ENCODE results near the gene MRGPRF.

DNA sequence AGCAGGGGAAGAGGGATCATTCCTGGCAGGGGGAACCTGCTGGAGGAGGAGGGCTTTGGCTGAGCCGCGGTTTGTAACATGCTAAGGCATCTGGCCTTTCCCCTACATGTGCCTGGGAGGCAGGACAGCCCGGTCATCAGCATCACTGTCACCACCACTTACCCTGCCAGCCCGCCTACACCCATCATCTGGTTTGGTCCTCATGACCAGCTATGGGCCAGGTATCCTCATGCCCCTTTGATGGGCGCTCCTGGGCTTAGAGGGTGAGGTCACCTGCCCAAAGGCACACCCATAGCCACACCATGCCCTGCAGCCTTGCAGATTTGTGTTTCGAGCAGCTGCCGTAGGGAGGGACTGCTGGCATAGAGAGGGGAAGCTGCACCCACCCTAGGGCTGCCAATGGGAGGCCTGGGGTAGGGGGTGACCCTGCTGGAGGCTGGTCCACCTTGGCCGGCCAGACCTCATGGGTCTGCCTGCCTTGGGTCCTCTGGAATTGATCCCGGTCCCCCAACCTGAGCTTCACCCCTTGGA lies 2.6 kb downstream of the MRGPRF start:
- TF ChIP-seq POLR2A (IDR thresholded peaks at IDR 0.05; ENCODE audit: borderline replicate concordance, extremely low read depth, insufficient read depth, insufficient read length) = no peak
- TF ChIP-seq CTCF (IDR thresholded peaks at IDR 0.05 in 2 of 3, conservative IDR thresholded peaks at IDR 0.05 in 1 of 3; ENCODE audit: borderline replicate concordance in 1 of 3, insufficient read depth in 1 of 3, low read depth in 2 of 3, low read length in 2 of 3) = no peak
- TF ChIP-seq EZH2 (IDR thresholded peaks at IDR 0.05) = no peak
- TF ChIP-seq TCF7L2 (IDR thresholded peaks at IDR 0.05; ENCODE audit: borderline replicate concordance, extremely low read depth, insufficient read depth, insufficient read length) = no peak
- TF ChIP-seq, protein P1, sequence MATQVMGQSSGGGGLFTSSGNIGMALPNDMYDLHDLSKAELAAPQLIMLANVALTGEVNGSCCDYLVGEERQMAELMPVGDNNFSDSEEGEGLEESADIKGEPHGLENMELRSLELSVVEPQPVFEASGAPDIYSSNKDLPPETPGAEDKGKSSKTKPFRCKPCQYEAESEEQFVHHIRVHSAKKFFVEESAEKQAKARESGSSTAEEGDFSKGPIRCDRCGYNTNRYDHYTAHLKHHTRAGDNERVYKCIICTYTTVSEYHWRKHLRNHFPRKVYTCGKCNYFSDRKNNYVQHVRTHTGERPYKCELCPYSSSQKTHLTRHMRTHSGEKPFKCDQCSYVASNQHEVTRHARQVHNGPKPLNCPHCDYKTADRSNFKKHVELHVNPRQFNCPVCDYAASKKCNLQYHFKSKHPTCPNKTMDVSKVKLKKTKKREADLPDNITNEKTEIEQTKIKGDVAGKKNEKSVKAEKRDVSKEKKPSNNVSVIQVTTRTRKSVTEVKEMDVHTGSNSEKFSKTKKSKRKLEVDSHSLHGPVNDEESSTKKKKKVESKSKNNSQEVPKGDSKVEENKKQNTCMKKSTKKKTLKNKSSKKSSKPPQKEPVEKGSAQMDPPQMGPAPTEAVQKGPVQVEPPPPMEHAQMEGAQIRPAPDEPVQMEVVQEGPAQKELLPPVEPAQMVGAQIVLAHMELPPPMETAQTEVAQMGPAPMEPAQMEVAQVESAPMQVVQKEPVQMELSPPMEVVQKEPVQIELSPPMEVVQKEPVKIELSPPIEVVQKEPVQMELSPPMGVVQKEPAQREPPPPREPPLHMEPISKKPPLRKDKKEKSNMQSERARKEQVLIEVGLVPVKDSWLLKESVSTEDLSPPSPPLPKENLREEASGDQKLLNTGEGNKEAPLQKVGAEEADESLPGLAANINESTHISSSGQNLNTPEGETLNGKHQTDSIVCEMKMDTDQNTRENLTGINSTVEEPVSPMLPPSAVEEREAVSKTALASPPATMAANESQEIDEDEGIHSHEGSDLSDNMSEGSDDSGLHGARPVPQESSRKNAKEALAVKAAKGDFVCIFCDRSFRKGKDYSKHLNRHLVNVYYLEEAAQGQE (IDR thresholded peaks at IDR 0.05; ENCODE audit: low read depth) = no peak
- TF ChIP-seq RAD21 (IDR thresholded peaks at IDR 0.05; ENCODE audit: low read depth) = no peak
- TF ChIP-seq YY1 (IDR thresholded peaks at IDR 0.05; ENCODE audit: extremely low read depth, insufficient replicate concordance, low read depth, low read length) = no peak
- TF ChIP-seq ZFX (IDR thresholded peaks at IDR 0.05) = no peak
- TF ChIP-seq SIN3A (IDR thresholded peaks at IDR 0.05; ENCODE audit: low read depth) = no peak
